HG03378 (cell line): Measurements from ENCODE around the gene TREML4.
"Not testable (repeated sequence)": the region's sequence is repeated elsewhere in the genome, so short reads cannot be mapped to it uniquely, and the experiment has no call there.

ENCODE experiments used
- ATAC-seq: cut with Tn5 transposase; IDR thresholded peaks from one replicate; pipeline ENCODE4 v1.9.1; 2021; ENCODE audit warnings: mild to moderate bottlenecking, moderate library complexity; ENCODE audit not compliant: unreplicated experiment

Gene TREML4

DNA sequence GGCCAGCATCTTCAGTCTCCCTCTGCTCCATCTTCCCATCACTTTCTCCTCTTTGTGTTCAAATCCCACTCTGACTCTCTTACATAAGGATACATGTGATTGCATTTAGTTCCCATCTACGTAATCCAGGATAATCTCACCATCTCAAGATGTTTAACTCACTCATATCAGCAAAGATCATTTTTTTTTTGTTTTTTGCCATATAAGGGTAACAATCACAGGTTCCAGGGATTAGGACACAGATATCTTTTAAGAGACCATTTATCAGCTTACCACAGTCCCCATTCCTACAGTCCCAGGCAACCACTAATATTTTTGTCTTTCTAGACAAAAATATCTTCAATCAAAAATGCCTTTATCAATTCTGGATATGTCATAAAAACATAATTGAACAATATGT lies 24.0 kb upstream of the TREML4 start:
- ATAC-seq = no peak

DNA sequence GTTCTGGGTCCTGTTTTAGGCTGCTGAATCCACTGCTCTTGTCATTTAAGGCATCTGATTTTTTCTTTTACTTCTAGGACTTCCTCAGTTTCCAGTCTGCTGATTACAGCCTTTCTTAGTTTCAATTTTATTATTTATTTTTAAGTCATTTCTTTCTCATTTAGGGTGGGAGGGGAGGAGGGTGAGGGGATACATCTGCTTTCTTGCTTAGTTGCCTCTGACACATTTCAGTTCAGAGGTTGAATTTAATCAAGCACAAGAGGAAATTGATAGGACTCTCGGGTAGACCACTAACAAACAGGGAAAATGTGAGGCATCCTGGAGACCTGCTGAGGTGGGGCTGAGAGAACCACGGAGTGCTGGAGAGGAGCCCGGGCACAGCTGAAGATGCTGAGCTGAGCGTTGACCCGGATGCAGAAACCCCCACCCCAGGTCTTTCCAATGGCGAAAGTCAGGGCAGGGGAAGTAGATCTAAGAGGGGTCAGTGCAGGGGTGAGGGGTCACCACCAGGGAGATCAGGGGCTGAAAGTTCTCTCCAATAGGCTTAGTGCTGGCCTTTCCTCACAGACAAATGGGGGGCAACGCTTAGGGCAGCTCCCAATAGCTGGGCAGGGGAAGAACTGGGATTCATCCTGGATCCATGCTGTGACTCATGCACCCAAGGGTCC lies 19.6 kb upstream of the TREML4 start:
- ATAC-seq = no peak

DNA sequence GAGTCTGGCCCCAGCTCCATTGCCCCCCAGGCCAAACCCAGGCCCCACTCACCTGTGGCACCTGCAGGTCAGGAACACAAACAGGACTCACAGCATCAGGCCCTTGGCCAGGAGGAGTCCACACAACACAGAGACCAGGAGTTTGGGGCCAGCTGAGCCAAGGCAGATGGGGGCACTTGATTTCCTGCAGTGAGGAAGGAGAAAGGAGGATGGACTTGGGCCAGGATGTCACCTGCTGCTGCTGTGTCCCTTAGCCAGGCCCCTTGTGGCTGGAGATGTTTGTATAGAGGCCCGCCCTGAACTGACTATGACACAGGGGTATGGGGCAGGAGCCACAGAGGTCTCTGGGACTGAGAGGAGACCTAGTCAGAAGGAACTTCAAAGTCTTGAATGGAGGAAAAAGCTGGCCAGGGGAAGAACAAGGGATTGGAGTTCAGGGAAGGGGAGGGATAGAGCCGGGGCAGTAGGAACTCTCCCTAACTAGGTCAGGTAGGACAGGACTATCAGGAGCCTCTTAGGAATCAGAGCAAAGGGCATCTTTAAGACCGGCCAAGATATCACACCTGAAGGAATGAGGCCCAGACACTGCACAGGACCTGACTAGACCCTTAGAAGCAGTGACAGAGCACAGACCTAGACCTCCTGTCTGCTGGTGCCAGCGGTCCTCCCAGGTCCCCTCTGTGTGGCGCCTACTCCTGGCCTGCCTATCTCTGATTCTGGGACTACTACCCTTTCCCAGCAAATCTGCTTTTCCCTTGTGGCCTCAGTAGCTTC lies 18.4 kb upstream of the TREML4 start:
- no peak for ATAC-seq

DNA sequence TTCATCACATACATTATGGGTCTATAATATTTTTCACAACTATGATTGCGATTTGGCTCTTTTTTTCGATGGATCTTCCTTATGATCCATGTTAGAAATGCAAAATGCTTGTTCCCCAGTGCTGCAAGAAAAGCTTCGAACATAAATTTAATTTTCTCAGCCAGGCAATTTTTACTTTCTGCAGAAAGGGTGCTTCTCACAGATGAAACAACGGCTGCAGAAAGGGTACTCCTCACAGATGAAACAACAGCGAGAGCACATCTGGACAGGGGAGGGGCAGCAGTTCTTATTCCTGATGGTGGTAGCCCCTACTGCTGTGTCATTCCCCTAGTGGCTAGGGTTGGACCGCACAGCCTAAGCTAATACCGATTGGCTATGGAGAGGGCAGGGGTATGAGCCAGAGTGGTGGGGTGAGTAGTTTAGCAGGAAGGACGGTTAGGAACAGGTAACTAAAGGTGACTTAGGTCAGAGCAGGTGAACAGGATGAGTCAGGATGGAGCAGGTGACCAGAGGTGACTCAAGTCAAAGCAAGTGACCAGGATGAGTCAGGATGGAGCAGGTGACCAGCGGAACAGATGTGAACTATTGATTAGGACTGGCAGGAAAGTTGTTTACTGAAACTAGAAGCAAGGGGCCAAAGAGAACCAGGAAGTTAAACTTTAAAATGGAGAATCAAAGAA lies 13.4 kb upstream of the TREML4 start:
- ATAC-seq = no peak

DNA sequence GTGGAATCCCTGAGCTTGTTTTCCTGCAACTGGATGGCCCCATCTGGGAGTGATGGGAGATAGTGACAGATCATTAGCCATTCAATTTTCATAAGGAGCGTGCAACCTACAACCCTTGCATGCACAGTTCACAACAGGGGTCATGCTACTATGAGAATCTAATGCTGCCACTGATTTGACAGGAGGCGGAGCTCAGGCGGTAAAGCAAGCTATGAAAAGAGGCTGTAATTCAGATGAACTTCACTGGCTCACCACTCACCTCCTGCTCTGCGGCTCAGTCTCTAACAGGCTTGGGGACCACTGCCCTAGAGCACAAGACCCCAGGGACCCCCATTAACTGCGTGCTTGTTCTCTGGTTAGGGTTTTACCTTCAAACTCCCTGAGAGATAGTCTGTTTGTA lies 12.4 kb upstream of the TREML4 start:
- no peak for ATAC-seq

DNA sequence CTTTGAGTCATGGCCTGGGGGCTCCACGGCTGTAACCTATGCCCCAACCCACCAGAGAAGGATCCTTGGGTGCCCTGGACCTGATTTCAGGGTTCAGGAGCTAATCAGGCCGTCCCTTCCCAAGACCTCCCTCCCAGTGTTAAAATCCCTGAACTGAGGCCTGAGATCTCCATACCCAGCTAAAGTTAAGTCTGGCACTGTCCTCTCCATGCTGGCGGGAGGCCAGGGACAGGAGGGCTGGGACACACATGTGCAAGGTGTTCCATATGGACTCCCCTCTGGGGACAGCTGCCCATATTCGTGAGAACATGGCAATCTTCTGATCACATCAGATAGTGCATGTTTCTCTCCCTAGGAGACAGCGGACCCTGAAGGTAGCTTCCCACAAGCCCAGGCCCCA lies 11.5 kb upstream of the TREML4 start:
- ATAC-seq = no peak

DNA sequence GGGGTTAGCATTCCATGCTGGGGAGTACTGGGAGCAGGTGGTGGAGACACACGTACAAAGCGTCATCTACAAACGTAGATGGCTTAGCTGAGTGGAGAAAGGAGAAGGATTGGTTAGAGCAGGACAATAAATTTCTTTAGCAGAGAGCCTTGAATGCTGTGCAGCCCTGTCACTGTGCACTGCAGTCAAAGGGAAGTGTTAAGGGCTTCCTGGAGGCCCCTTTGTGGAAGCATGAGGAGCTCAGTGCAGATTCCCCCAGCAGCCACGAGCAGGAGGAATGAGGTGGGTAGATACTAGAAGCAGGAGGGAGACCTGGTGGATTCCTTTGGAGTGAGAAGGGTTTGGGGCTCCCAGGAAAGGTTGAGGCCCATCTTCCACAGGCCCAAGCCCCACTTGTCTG lies 6.1 kb upstream of the TREML4 start:
- no peak for ATAC-seq

DNA sequence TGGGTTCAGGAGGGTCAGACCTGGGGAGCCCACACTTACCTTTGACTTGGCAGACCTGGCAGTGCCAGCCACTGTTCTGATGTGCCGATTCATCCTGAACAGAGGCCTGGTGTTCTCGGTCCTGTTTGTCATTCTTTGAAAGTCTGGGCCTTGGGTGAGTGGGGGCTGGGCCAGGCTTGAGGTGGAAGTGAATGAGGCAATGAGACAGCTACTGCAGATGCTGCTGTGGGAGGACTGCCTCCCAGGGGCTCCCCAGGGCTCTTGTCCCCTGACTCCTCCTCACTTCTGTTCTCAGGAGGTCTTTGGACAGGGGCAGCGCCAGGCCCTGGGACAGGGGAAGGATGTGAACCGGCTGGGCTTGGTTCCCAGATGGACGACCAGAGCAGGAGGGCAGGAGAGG lies 5.6 kb upstream of the TREML4 start:
- ATAC-seq = no peak

DNA sequence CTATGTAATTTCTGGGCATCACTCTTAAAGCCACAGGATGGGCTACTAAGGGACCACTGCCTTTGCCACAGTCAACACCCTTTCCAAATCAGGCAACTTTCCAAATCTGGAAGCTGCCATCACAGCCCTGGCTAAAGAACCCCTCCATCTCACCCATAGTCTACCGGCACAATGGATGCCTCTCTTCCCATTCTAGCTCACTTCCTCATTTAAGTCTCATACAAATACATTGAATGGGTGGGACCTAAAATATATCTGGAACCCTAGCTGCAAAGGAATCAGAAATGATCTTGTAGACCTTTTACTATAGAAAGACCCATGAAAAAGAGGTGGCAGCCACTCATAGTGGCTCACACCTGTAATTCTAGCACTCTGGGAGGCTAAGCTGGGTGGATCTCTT lies 3.3 kb upstream of the TREML4 start:
- ATAC-seq = no peak

DNA sequence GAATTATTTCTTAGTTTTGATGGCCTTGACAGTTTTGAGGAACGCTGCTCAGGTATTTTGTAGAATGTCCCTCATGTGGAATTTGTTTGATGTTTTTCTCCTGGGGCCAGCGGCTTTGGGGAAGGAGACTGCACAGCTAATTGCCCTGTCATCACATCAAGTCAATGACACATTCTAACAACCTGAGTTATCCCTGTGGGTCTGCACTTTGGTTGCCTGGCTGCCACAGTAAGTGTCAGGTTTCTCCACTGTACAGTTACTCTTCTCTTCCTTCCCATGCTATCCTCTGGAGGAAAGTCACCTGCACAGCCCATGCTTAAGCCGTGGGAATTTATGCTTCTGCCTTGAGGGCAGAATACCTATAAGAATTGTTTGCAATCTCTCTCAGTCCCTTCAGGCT lies 1.4 kb upstream of the TREML4 start:
- no peak for ATAC-seq

DNA sequence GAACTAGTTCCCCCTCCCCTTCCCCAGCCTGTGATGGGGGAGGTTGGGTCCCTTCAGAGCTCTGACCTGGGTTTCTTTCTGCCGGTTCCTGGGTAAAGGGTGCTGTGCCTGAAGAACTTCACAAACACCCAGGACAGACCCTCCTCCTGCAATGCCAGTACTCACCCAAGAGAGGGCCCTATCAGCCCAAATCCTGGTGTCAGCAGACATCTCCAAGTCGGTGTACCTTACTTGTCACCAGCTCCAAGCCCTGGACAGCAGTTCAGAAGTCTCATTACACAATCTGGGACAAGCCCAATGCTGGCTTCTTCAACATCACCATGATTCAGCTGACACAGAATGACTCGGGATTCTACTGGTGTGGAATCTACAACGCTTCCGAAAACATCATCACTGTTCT lies 467 bp downstream of the TREML4 start:
- no peak for ATAC-seq

DNA sequence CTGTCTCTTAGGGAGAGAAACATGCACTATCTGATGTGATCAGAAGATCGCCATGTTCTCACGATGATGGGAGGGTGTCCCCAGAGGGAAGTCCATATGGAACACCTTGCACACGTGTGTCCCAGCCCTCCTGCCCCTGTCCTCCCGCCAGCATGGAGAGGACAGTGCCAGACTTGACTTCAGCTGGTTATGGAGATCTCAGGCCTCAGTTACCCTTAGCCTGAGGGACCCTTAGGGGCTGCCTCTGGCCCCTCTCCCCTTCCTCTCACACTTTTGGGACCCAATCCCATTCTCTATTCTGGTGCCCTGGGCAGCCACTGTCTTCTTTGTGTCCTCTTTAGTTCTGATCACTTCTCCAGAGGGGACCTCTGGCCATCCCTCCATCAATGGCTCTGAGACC lies 1.6 kb downstream of the TREML4 start:
- ATAC-seq = no peak

DNA sequence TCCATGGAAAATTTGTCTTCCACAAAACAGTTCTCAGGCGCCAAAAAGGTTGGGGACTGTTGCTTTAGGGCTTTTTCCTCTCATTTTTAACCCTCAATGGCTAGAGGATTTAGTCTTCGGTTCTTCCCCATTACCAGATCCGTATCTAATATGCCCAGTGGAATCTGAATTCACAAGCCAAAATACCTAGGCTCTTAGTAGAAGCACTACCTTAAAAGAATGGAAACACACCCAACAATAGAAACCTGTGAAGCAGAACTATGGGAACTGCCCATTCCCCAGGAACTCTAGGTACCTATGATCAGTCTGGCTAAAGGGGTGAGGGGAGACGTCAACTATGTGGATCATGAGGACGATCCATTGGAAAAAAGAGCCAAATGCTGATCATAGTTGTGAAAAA lies 3.1 kb downstream of the TREML4 start:
- ATAC-seq = no peak

DNA sequence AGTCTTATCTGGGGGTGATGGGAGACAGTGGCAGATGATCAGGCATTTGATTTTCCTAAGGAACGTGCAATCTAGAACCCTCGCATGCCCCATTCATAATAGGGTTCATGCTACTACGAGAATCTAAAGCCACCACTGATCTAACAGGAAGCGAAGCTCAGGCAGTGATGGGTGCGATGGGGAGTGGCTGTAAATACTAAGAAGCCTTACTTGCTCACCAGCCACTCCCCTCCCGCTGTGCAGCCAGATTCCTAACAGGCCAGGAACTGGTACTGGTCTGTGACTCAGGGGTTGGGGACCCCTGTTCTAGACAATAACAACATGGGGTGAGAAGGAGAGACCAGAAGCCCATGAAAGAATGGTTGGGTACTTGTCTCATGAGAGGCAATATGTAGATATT lies 4.5 kb downstream of the TREML4 start:
- no peak for ATAC-seq

DNA sequence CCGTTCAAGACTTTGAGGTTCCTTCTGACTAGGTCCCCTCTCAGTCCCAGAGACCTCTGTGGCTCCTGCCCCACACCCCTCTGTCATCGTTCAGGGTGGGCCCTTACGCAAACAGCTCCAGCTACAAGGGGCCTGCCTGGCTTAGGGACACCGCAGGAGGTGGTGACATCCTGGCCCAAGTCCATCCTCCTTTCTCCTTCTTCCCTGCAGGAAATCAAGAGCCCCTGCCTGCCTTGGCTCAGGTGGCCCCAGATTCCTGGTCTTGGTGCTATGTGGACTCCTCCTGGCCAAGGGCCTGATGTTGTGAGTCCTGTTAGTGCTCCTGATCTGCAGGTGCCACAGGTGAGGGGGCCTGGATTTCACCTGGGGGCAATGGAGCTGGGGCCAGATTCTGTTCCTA lies 8.1 kb downstream of the TREML4 start:
- no peak for ATAC-seq

DNA sequence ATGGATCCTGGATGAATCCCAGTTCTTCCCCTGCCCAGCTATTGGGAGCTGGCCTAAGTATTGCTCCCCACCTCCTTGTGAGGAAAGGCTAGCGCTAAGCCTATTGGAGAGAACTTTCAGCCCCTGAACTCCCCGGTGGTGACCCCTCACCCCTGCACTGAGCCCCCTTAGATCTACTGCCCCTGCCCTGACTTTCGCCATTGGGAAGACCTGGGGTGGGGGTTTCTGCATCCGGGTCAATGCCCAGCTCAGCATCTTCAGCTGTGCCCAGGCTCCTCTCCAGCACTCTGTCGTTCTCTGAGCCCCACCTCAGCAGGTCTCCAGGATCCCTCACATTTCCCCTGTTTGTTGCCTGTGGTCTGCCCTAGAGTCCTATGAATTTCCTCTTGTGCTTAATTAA lies 9.0 kb downstream of the TREML4 start:
- ATAC-seq = no peak

DNA sequence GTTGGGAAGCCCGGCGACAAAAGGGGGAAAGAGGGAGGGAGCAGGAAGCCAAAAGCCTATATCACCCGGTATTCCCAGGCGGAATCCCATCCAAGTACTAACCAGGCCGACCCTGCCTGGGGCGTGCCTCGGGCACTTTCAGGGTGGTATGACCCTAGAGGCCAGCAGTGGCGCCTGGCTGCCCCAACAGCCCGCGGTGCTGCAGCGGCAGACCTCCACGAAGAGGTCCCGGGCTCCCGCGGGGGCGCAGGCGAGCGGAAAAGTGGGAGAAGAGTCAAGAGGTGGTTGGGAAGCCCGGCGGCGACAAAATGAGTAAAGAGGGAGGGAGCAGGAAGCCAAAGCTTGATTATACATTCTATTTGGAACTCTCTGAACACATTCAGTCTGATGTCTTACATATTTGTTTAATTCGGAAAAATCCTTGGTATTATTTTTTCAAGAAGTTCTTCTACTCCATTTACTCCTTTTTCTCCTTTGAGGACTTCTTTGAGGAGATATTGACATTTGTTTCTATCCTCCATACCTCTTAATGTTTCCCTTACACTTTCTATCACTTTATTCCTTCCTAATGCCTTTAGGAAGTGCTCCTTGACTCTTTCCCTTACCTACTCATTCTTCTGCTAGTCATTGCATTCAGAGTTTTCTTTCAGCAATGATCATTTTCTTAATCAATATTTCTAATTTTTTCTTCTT lies 11.5 kb downstream of the TREML4 start:
- ATAC-seq = no peak

DNA sequence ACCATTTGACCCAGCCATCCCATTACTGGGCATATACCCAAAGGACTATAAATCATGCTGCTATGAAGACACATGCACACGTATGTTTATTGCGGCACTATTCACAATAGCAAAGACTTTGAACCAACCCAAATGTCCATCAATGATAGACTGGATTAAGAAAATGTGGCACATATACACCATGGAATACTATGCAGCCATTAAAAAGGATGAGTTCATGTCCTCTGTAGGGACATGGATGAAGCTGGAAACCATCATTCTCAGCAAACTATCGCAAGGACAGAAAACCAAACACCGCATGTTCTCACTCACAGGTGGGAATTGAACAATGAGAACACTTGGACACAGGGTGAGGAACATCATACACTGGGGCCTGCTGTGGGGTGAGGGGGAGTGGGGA lies 18.4 kb downstream of the TREML4 start:
- ATAC-seq = not testable (repeated sequence)

DNA sequence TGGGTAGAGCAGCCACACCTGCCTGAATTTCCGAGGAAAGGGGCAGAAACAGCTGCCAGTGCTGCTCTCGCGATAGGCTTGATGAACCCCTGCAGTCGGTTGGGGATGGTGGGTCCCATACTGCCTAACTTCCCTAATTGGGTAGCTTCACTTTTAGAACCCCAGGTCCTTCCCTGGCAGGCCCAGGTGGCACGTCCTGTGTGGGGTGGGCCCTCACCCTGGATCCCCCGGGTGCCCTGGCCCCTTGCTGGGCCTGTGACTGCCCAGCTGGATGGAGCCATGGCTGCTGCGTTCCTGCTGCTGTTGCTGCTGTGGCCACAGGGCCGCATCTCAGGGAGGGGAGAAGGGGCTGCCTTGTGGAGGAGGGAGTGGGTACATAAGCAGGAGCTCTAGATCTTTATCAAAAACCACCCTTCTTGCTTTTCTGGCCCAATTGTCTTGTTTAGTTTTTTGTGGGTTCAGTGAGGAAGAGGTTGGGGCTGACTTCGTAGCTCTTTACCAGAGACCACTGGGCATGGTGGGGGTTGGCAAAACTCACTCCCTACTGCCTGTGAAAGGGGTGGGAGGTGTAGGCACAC lies 19.2 kb downstream of the TREML4 start:
- ATAC-seq = no peak

DNA sequence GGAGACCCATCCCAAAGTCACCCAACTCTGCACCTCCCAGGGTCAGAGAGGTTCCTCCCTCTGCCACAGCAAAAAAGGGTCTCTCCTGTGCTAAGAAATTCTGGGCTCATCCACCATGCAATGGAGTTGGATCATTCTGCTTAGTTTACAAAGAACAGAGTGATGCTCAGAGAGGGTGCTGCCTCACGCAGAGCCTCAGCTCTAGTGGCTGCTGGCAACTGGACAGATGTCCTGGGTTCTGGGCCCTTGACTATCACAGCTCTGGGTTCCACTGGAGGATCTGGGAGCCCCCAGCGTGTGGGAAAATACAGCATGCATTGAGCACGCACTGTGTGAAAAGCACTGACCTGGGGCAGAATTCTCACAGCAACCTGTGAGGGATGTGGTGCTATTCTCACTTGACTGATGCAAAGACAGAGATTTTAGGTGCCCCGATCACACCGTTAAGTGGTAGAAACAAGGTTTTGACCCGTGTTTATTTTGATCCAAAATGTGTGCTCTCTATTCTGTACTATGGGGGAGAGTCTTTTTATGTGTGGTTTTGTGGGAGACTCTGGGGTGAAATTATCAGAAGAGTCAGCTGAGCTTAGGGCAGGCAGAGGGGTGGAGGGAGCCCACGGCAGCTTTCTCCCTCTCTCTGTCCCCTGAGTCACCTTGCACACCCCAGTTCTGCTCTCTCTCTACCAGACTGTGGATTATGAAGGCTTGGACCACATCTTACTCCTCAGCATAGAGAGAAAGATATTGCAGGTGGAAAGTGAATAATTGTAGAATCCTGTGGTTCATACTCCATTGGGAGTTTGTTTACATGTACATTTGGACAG lies 19.9 kb downstream of the TREML4 start:
- ATAC-seq = no peak
